Esophagus mucosa (tissue), 1 donor: Measurements from ENCODE around the gene SKAP1. TPM values are rescaled to one million over a fixed set of nuclear protein-coding genes. Genes with fewer than 3 reads are reported as not detected.
"Not testable (repeated sequence)": the region's sequence is repeated elsewhere in the genome, so short reads cannot be mapped to it uniquely, and the experiment has no call there.

Experiments
- ATAC-seq: fragments of 200-7000 bp; cut with Tn5 transposase; one replicate; pipeline ENCODE4 v1.9.1; 2020
- total RNA-seq: library from RNA; stranded (reverse); gene quantifications from one replicate; pipeline ENCODE4 v1.2.4, GENCODE V29; 2023
- donor health status: DM: yes; HTN: yes; CAD: no.

Gene SKAP1
- total RNA-seq, 1 donor from 2014 or later, result 0.68 TPM

GRCh38 chr17:48317732-48318131 is 112.3 kb downstream of the SKAP1 start:
- ATAC-seq, result no peak

GRCh38 chr17:48314716-48315115 is 115.3 kb downstream of the SKAP1 start:
- no peak for ATAC-seq

- ATAC-seq, result no peak
Observed at GRCh38 chr17:48313096-48313755, 116.8 kb downstream of the SKAP1 start.

GRCh38 chr17:48311324-48311723 is 118.7 kb downstream of the SKAP1 start:
- ATAC-seq, result no peak

GRCh38 chr17:48310748-48311213 is 119.2 kb downstream of the SKAP1 start:
- ATAC-seq, result no peak

- no peak for ATAC-seq
Observed at GRCh38 chr17:48308581-48308980, 121.4 kb downstream of the SKAP1 start.

- ATAC-seq, result peak; percentile 69
Observed at GRCh38 chr17:48307814-48308411, 122.1 kb downstream of the SKAP1 start.

- ATAC-seq, result no peak
Observed at GRCh38 chr17:48307255-48307654, 122.8 kb downstream of the SKAP1 start.

- no peak for ATAC-seq
Observed at GRCh38 chr17:48301002-48301401, 129.0 kb downstream of the SKAP1 start.

- no peak for ATAC-seq
Observed at GRCh38 chr17:48299760-48300159, 130.3 kb downstream of the SKAP1 start.

GRCh38 chr17:48297825-48298224 is 132.2 kb downstream of the SKAP1 start:
- no peak for ATAC-seq

GRCh38 chr17:48296453-48296852 is 133.6 kb downstream of the SKAP1 start:
- ATAC-seq, result no peak

- ATAC-seq, result no peak
Observed at GRCh38 chr17:48295362-48296288, 134.4 kb downstream of the SKAP1 start.

- no peak for ATAC-seq
Observed at GRCh38 chr17:48294806-48295361, 135.1 kb downstream of the SKAP1 start.

GRCh38 chr17:48294020-48294805 is 135.8 kb downstream of the SKAP1 start:
- ATAC-seq, result no peak

- no peak for ATAC-seq
Observed at GRCh38 chr17:48293319-48294019, 136.5 kb downstream of the SKAP1 start.

- ATAC-seq, result no peak
Observed at GRCh38 chr17:48290378-48290777, 139.6 kb downstream of the SKAP1 start.

GRCh38 chr17:48286917-48287316 is 143.1 kb downstream of the SKAP1 start:
- not testable (repeated sequence) for ATAC-seq

GRCh38 chr17:48285614-48286013 is 144.4 kb downstream of the SKAP1 start:
- ATAC-seq, result no peak

GRCh38 chr17:48283907-48284306 is 146.1 kb downstream of the SKAP1 start:
- ATAC-seq, result no peak

- no peak for ATAC-seq
Observed at GRCh38 chr17:48283411-48283810, 146.6 kb downstream of the SKAP1 start.
